ENCODE measurements around the gene RPL12. TPM values are rescaled to one million over a fixed set of nuclear protein-coding genes. Genes with fewer than 3 reads are reported as not detected.

RPL12 gene
- total and polyA plus RNA-seq, 9 of the 15 experiments (the other 6 are each of a cell fraction or from before 2014, with no cell fraction given): 1,614 to 4,558 (median 2,531) TPM

- TF ChIP-seq ZNF407 (IDR thresholded peaks at IDR 0.05; ENCODE audit: low read depth): no peak
- TF ChIP-seq DACH1 (IDR thresholded peaks at IDR 0.05; ENCODE audit: partially characterized antibody): no peak
- no peak for TF ChIP-seq EP400 (IDR thresholded peaks at IDR 0.05)
- 0 out of 4 replicates have a peak, but pooled peaks of 1 of the 2 experiments have one; percentile 28 for TF ChIP-seq MNT (conservative IDR thresholded peaks at IDR 0.05)
- TF ChIP-seq ZNF354B (CRISPR knock-in tag; IDR thresholded peaks at IDR 0.05): no peak
- peak; percentile 61; the same call in 1 of the 2 replicates for TF ChIP-seq SMARCA4 (IDR thresholded peaks at IDR 0.05)
- no peak for TF ChIP-seq ZNF551 (CRISPR knock-in tag; IDR thresholded peaks at IDR 0.05)
- TF ChIP-seq ZNF445 (CRISPR knock-in tag; IDR thresholded peaks at IDR 0.05; ENCODE audit: low read depth): no peak
- peak; percentile 74; the same call in 1 of the 2 replicates for TF ChIP-seq SPI1 (IDR thresholded peaks at IDR 0.05; ENCODE audit: borderline replicate concordance, low read depth, low read length)
- TF ChIP-seq MXI1 (IDR thresholded peaks at IDR 0.05; ENCODE audit: low read depth, low read length): no peak
- TF ChIP-seq TFAP4 (CRISPR knock-in tag; IDR thresholded peaks at IDR 0.05; ENCODE audit: borderline replicate concordance): peak; percentile 44; the same call in 1 of the 2 replicates
- no peak for TF ChIP-seq C11orf30 (IDR thresholded peaks at IDR 0.05; ENCODE audit: low read depth)
- no peak for TF ChIP-seq DNMT1 (IDR thresholded peaks at IDR 0.05)
- peak; percentile 88 for TF ChIP-seq ZNF263 (CRISPR knock-in tag; IDR thresholded peaks at IDR 0.05; ENCODE audit: borderline replicate concordance)
- TF ChIP-seq HMG20A (CRISPR knock-in tag; conservative IDR thresholded peaks at IDR 0.05): no peak
- peak in 1 of 2 experiments; percentile 55; a peak in 1 of 4 replicates for TF ChIP-seq RCOR1 (IDR thresholded peaks at IDR 0.05; ENCODE audit: borderline replicate concordance in 1 of 2, low read depth in 2 of 2, low read length in 2 of 2)
- TF ChIP-seq SP2 (IDR thresholded peaks at IDR 0.05; ENCODE audit: extremely low read depth, low read depth, low read length, poor library complexity, severe bottlenecking): no peak
Observed at GRCh38 chr9:127422133-127422782, 28.9 kb downstream of the RPL12 start (continued).

Measured in K562 (cell line).